Measurements from ENCODE around the gene TRAPPC2B. TPM values are rescaled to one million over a fixed set of nuclear protein-coding genes. Genes with fewer than 3 reads are reported as not detected.

Gene TRAPPC2B
- total and polyA plus RNA-seq, 2 of the 13 experiments (the other 11 are each of a cell fraction or from before 2014, with no cell fraction given), result 13.3 to 17.7 TPM

DNA sequence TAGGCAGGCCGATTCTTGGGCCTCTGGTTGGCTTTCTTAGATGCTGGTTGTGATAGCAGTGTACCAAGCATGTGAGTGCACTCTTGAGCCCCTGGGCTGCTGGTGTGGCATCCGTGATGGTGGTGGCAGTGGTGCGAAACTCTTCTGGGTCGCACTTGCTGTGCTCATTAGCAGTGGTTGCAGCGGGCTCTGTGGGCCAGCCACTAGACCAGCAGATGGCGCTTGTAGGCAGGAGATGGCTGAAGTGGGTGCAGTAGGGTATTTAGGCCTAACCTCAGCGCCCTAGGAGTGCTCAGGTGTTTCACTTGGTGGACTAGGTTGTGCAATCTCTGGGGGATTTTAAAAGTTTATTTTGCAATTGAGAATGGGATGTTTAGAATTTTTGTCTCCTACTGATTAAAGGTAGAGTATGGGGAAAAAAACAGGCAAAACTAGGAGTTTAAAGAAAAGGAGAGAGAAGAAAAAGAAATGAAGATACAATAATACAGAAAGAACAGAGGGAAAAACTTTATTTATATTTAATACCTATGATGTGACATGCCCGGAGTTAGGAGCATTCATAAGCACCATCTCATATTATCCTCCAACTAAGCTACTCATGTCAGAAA, 43.3 kb downstream of the TRAPPC2B start (continued):
- TF ChIP-seq, protein P1, sequence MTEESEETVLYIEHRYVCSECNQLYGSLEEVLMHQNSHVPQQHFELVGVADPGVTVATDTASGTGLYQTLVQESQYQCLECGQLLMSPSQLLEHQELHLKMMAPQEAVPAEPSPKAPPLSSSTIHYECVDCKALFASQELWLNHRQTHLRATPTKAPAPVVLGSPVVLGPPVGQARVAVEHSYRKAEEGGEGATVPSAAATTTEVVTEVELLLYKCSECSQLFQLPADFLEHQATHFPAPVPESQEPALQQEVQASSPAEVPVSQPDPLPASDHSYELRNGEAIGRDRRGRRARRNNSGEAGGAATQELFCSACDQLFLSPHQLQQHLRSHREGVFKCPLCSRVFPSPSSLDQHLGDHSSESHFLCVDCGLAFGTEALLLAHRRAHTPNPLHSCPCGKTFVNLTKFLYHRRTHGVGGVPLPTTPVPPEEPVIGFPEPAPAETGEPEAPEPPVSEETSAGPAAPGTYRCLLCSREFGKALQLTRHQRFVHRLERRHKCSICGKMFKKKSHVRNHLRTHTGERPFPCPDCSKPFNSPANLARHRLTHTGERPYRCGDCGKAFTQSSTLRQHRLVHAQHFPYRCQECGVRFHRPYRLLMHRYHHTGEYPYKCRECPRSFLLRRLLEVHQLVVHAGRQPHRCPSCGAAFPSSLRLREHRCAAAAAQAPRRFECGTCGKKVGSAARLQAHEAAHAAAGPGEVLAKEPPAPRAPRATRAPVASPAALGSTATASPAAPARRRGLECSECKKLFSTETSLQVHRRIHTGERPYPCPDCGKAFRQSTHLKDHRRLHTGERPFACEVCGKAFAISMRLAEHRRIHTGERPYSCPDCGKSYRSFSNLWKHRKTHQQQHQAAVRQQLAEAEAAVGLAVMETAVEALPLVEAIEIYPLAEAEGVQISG (CRISPR knock-in tag; IDR thresholded peaks at IDR 0.05), result 0 out of 2 replicates have a peak, but pooled peaks have one; percentile 51
- no peak for TF ChIP-seq ZNF354B (CRISPR knock-in tag; IDR thresholded peaks at IDR 0.05)
- TF ChIP-seq, protein P2, sequence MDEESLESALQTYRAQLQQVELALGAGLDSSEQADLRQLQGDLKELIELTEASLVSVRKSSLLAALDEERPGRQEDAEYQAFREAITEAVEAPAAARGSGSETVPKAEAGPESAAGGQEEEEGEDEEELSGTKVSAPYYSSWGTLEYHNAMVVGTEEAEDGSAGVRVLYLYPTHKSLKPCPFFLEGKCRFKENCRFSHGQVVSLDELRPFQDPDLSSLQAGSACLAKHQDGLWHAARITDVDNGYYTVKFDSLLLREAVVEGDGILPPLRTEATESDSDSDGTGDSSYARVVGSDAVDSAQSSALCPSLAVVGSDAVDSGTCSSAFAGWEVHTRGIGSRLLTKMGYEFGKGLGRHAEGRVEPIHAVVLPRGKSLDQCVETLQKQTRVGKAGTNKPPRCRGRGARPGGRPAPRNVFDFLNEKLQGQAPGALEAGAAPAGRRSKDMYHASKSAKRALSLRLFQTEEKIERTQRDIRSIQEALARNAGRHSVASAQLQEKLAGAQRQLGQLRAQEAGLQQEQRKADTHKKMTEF (CRISPR knock-in tag; IDR thresholded peaks at IDR 0.05), result 0 out of 2 replicates have a peak, but pooled peaks have one; percentile 16
- TF ChIP-seq ZBTB7B (CRISPR knock-in tag; IDR thresholded peaks at IDR 0.05), result 0 out of 2 replicates have a peak, but pooled peaks have one; percentile 56
- peak; percentile 63; the same call in 1 of the 2 replicates for TF ChIP-seq ZNF331 (CRISPR knock-in tag; IDR thresholded peaks at IDR 0.05)
- peak; percentile 90 for TF ChIP-seq STAG1 (CRISPR knock-in tag; IDR thresholded peaks at IDR 0.05)
- peak; percentile 43; the same call in 1 of the 2 replicates for TF ChIP-seq ZNF614 (CRISPR knock-in tag; IDR thresholded peaks at IDR 0.05; ENCODE audit: borderline replicate concordance)
- peak; percentile 36; the same call in 1 of the 2 replicates for TF ChIP-seq BORCS8-MEF2B (CRISPR knock-in tag; IDR thresholded peaks at IDR 0.05)
- peak; percentile 40 for TF ChIP-seq ASH2L (IDR thresholded peaks at IDR 0.05; ENCODE audit: insufficient read length, low read depth, low read length)
- 0 out of 2 replicates have a peak, but pooled peaks have one; percentile 30 for TF ChIP-seq ZNF782 (CRISPR knock-in tag; IDR thresholded peaks at IDR 0.05; ENCODE audit: borderline replicate concordance)
- TF ChIP-seq, protein P3, sequence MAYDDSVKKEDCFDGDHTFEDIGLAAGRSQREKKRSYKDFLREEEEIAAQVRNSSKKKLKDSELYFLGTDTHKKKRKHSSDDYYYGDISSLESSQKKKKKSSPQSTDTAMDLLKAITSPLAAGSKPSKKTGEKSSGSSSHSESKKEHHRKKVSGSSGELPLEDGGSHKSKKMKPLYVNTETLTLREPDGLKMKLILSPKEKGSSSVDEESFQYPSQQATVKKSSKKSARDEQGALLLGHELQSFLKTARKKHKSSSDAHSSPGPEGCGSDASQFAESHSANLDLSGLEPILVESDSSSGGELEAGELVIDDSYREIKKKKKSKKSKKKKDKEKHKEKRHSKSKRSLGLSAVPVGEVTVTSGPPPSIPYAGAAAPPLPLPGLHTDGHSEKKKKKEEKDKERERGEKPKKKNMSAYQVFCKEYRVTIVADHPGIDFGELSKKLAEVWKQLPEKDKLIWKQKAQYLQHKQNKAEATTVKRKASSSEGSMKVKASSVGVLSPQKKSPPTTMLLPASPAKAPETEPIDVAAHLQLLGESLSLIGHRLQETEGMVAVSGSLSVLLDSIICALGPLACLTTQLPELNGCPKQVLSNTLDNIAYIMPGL (CRISPR knock-in tag; IDR thresholded peaks at IDR 0.05; ENCODE audit: borderline replicate concordance in 1 of 2, low read depth in 1 of 2), result peak; percentile 59 to 69; a peak in 3 of 4 replicates
- TF ChIP-seq ZNF674 (CRISPR knock-in tag; IDR thresholded peaks at IDR 0.05; ENCODE audit: low read depth), result no peak
- TF ChIP-seq, protein P4, sequence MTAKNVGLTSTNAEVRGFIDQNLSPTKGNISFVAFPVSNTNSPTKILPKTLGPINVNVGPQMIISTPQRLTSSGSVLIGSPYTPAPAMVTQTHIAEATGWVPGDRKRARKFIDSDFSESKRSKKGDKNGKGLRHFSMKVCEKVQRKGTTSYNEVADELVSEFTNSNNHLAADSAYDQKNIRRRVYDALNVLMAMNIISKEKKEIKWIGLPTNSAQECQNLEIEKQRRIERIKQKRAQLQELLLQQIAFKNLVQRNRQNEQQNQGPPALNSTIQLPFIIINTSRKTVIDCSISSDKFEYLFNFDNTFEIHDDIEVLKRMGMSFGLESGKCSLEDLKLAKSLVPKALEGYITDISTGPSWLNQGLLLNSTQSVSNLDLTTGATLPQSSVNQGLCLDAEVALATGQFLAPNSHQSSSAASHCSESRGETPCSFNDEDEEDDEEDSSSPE (CRISPR knock-in tag; IDR thresholded peaks at IDR 0.05), result 0 out of 2 replicates have a peak, but pooled peaks have one; percentile 18
